HG03354 (cell line): ENCODE measurements around the gene FBRS.
"Not testable (repeated sequence)": the region's sequence is repeated elsewhere in the genome, so short reads cannot be mapped to it uniquely, and the experiment has no call there.

ENCODE experiments used
- ATAC-seq: cut with Tn5 transposase; IDR thresholded peaks from one replicate; pipeline ENCODE4 v1.9.1; 2021; ENCODE audit warnings: mild to moderate bottlenecking; ENCODE audit not compliant: unreplicated experiment, poor library complexity, severe bottlenecking

FBRS gene

DNA sequence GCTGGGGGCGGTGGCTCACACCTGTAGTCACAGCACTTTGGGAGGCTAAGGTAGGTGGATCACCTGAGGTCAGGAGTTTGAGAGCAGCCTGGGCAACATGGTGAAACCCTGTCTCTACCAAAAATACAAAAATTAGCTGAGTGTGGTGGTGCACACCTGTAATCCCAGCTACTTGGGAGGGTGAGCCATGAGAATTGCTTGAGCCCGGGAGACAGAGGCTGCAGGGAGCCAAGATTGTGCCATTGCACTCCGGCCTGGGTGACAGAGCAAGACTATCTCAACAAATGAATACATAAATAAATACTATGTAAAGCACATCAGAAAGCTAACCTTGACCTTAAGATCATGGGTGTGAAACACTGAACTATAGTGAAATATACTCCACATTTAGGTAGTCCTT lies 38.4 kb downstream of the FBRS start:
- not testable (repeated sequence) for ATAC-seq

DNA sequence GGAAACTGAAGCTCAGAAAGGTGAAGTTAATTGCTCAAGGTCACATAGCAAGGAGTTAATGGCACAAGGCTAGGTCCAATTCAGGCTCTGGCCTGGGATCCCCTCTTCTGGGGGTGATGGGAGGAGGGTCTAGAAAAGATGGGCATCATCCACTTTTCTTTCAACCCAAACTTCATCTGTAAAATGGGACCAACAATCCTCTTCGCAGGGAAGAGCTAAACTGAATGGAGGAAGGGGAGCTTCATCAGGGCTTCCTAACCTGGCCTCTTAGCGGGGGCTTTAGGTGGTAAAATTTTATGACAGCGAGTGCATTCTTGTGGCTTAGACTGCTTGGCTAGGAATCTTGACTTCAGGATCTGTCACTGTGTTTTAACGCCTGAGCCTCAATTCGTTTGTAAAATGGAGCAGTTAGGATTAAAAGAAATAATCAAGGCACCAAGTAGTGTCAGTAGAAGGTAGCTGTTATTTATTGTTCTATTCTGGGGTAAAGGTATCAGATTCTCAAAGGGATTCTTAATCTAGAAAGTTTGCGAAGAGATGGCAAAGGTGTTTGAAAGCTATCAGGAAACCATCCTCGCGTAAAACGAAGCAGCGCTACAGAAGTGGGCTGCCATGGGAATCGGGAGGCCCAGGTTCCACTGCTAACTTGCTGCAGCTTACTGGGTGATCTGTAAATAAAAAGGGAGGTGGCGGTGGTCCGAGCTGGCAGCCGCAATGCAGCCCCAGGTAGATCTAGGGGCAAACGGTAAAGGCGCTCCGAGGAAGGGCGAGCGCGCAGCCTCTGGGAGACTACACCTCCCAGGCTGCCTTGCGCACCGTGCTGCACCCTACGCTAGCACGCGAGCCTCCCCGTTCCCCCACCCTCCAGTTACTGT lies 39.3 kb downstream of the FBRS start:
- peak; percentile 89 for ATAC-seq

DNA sequence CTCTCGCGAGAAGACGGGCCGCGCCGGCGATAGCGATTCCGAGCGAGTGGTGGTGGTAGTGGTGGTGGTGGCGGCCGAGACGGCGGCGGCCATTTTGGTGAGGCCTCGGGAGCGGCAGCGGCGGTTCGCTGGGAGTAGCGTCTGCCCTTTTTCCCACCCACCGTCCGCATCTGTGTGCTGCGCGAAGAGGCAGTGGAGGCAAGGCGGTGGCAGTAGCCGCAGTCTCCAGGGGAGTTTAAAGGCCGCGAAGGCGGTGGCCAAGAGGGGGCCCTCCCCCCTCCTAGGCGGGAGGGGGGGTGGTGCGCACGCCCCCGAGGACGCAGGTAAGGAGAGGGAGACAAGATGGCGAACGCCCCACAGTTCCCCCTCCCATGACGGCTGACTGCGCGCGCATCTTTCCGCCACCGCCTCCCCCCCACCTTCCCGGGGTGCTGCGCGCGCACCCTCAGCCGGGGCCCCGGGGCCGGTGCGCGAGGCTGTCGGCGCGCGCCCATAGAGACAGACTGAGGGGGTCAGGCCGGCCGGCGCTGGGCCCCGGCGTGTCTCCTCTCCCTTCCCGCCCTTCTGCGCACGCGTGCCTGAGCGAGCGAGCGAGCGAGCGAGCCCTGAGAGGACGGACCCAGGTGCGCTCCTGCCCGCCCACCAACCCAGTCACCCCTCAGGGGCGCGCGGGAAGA lies 40.0 kb downstream of the FBRS start:
- peak; percentile 70 for ATAC-seq

GRCh38 chr16:30698816-30699614 lies 40.8 kb downstream of the FBRS start, which contains the start of gene SRCAP:
TSS of gene SRCAP (plus strand) at chr16:30699171. CDS start at chr16:30700825, 1,654 bp downstream.
- ATAC-seq = peak; percentile 33

DNA sequence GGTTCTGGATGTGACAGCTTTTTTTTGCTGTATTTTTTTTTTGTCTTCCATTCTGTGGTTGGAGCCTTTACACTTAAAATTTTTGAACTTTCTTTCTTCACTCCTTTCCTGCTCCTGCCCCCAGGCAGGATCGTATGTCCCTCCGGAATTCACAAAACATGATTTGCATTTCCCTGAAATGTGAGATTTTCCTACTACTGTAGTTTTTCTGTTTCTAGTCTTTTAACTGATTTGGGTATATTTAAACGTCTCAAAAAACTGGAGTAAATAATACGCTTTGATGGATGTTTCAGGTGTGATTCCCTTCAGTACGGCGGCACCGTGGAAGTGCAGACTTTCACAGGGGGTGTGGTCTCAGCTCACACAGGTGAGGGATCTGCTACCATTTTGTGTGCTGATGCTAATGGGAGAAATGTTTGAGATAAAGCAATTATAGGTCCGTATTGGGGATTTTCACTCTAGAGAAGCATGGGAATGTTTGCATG lies 41.4 kb downstream of the FBRS start:
- ATAC-seq = no peak

DNA sequence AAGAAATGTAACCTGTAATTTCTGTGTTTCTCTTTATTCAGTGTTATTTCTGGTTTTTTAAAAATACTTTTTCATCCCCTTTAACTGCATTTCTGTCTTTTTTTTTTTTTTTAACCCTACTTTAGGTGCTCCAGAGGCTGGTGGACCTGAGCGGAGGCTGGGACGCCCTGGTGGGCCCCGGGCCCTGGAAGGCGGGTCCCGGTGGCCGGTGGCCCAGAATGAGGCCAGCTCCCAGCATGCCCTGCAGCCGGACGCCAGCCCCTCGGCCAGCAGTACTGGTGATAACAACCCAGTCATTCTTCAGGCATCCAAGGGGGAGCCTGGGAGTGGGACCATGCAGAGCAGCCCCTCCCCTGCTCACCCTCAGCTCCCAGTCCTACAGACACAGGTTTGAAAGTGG lies 42.3 kb downstream of the FBRS start:
- ATAC-seq = no peak

- ATAC-seq = no peak
Measured at GRCh38 chr16:30700971-30701370, 42.7 kb downstream of the FBRS start.

DNA sequence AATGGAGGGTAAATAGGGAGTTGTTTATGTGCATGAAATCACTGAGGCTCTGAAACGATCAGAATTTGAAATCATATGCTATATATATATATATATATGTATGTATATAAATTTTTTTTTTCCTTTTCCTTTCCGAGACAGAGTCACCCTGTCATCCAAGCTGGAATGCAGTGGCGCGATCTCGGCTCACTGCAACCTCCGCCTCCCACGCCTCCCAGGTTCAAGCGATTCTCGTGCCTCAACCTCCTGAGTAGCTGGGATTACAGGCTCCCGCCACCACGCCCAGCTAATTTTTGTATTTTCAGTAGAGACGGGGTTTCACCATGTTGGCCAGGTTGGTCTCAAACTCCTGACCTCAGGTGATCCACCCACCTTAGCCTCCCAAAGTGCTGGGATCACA lies 44.8 kb downstream of the FBRS start:
- not testable (repeated sequence) for ATAC-seq

- no peak for ATAC-seq
Measured at GRCh38 chr16:30703971-30704370, 45.7 kb downstream of the FBRS start.

DNA sequence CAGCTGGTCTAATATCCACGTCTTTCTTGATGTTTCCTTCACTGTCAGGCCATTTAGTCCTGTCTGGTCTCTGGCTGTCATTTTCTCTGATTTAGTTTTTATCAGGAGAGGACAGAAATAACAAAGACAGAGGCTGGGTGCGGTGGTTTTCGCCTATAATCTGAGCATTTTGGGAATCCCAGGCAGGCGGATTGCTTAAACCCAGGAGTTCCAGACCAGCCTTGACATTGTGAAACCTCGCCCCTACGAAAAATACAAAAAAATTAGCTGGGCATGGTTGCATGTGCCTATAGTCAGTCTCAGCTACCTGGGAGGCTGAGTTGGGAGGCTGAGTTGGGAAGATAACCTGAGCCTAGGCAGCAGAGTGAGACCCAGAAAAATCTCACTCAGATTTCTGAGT lies 47.8 kb downstream of the FBRS start:
- ATAC-seq = no peak

GRCh38 chr16:30710971-30711370 lies 52.7 kb downstream of the FBRS start:
- ATAC-seq = no peak

- no peak for ATAC-seq
Measured at GRCh38 chr16:30711712-30712111, 53.5 kb downstream of the FBRS start.

DNA sequence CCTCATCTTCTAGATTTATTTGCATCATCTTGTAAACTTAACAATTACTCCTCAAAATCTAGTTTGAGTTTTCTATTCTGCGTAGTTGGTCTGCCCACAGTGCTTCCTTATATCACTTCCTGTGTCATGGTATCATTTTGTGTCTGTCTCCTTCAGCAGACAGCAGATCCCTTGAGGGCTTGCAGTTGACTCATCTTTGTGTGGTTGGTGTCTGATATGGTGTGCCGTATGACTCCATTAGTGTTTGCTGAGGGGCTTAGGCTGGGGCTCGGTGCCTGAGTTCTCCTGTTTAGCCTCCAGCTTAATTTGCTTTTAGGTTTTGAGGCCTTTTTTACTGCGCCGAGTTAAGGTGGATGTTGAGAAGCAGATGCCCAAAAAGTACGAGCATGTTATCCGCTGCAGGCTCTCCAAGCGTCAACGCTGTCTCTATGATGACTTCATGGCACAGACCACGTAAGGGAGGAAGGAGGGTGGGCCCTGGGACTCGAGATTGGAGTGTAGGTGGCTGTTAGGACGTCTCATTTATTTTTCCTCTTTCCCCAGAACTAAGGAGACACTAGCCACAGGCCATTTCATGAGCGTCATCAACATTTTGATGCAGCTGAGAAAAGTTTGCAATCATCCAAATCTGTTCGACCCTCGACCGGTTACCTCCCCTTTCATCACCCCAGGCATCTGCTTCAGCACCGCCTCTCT lies 57.7 kb downstream of the FBRS start:
- no peak for ATAC-seq

DNA sequence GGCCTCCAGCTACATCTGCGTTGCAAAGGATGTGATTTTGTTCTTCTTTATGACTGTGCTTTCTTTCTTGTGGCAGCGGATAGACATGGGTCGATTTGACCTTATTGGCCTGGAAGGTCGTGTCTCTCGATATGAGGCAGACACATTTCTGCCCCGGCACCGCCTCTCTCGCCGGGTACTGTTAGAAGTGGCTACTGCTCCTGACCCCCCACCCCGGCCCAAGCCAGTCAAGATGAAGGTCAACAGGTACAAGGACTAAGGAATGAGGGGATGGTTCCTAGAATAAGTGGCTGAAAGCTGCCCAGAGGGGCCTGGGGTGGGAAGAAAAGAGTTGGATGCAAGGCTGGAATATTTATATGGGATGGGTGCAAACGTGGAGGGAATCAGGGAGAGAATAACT lies 61.9 kb downstream of the FBRS start:
- no peak for ATAC-seq
